ENCODE data around the gene DDX17. TPM values are rescaled to one million over a fixed set of nuclear protein-coding genes. Genes with fewer than 3 reads are reported as not detected.

DDX17 gene
- total RNA-seq, 2 donors from 2014 or later, result 663 to 682 TPM

DNA sequence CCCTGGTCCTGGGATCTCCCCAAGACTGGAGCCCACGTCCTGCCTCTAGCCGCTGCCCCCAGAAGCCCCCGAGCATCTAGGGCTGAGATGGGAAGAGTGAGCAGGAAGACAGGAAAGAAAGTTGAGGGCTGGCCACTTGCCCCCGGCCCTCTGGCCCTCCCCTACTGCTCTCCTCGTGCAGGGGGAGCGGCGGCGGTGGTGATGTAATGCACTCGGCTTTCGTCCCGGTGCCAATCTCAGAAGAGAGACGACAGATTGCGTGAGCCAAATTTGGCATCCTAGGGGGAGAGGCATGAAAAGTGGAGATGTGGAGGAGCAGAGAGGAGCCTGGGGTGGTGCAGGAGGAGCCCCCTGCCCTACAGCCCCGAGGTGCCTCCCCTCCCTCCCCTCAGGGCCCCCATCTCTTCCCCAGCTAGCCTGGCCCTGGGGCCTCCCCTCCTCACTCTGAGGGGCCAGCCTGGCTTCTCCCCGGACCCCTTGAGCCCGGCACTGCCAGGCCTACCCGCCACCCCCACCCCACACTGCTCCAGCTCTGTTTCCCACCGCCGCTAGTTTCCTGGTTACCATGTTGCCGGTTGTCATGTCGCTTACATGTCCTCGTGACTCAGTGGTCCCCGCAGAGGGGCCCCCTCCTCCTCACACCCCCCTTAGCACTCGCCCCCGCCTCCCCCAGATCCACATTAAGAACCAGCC, 53.6 kb downstream of the DDX17 start:
- ATAC-seq (ENCODE audit: insufficient number of reproducible peaks, low FRiP score, low read depth) (peak; percentile 61), DNase-seq (ENCODE audit: low spot score) (no peak)
- H3K27me3 ChIP-seq (replicated peaks; ENCODE audit: insufficient read depth), result peaks cover 6% of the 10 kb centered on the region

DNA sequence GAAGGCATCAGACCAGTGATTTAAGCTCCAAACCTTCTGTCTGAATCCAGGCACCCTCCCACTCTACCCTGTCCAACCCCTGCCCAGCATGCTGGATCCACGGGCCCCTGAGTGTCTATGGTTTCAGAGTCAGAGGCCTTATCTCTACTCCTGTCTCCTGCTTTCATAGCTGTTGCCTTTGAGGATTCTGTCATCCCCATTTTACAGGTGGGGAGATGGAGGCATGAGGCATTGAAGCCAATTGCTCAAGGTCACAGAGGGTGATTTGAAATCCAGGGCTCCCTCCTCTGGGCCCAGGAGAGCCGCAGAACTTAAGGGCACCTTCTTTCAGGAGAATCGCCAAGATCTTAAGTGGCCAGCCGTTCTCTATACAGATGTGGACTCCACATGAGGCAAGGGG, 54.2 kb downstream of the DDX17 start:
- no peak overlapping the region for H3K4me3 ChIP-seq
- TF ChIP-seq, protein P1, sequence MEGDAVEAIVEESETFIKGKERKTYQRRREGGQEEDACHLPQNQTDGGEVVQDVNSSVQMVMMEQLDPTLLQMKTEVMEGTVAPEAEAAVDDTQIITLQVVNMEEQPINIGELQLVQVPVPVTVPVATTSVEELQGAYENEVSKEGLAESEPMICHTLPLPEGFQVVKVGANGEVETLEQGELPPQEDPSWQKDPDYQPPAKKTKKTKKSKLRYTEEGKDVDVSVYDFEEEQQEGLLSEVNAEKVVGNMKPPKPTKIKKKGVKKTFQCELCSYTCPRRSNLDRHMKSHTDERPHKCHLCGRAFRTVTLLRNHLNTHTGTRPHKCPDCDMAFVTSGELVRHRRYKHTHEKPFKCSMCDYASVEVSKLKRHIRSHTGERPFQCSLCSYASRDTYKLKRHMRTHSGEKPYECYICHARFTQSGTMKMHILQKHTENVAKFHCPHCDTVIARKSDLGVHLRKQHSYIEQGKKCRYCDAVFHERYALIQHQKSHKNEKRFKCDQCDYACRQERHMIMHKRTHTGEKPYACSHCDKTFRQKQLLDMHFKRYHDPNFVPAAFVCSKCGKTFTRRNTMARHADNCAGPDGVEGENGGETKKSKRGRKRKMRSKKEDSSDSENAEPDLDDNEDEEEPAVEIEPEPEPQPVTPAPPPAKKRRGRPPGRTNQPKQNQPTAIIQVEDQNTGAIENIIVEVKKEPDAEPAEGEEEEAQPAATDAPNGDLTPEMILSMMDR (IDR thresholded peaks at IDR 0.05), result no peak
- ATAC-seq (ENCODE audit: insufficient number of reproducible peaks, low FRiP score, low read depth) (no peak), DNase-seq (ENCODE audit: low spot score) (no peak)
- no peaks in the 10 kb centered on the region for H3K9me3 ChIP-seq
- H3K27me3 ChIP-seq (replicated peaks; ENCODE audit: insufficient read depth), result peaks cover 6% of the 10 kb centered on the region
- peaks cover 5 to 25% of the 10 kb centered on the region in 2 donors for H3K4me1 ChIP-seq (ENCODE audit: control insufficient read depth in 1 of 2, low read depth in 2 of 2)
- H3K36me3 ChIP-seq, result no peaks in the 10 kb centered on the region
- H3K27ac ChIP-seq, result no peak overlapping the region

More for the DNA sequence above, 53.6 kb downstream of the DDX17 start:
- TF ChIP-seq, protein P1 (IDR thresholded peaks at IDR 0.05), result no peak
- no peaks in the 10 kb centered on the region for H3K36me3 ChIP-seq
- no peak overlapping the region for H3K27ac ChIP-seq
- H3K9me3 ChIP-seq, result no peaks in the 10 kb centered on the region
- H3K4me1 ChIP-seq (ENCODE audit: control insufficient read depth in 1 of 2, low read depth in 2 of 2), result peaks cover 5 to 25% of the 10 kb centered on the region in 2 donors
- no peak overlapping the region for H3K4me3 ChIP-seq

DNA sequence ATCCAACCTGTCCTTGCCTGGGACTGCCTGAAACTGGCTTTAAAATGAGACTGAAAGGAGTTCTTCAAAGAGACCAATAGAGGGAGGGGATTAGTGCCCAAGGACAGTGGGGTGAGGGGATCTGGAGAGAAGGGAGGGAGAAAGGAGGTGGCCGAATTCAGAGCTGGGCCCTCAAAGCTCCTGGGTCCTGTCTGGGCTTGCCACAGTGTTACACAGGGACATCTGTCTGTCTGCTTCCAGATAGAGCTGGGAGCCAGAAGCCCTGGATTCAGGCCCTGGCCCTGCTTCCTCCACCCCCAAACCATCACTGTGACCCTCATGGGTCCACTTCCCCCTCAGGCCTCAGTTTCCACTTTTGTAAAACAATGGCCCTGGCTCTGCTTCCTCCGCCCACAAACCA, 54.7 kb downstream of the DDX17 start:
- no peak overlapping the region for H3K4me3 ChIP-seq
- no peak for DNase-seq (ENCODE audit: low spot score)
- peaks cover 5 to 25% of the 10 kb centered on the region in 2 donors for H3K4me1 ChIP-seq (ENCODE audit: control insufficient read depth in 1 of 2, low read depth in 2 of 2)
- no peaks in the 10 kb centered on the region for H3K36me3 ChIP-seq
- TF ChIP-seq, protein P1 (IDR thresholded peaks at IDR 0.05), result no peak
- H3K27me3 ChIP-seq (replicated peaks; ENCODE audit: insufficient read depth), result peaks cover 6% of the 10 kb centered on the region
- no peak overlapping the region for H3K27ac ChIP-seq
- no peak for ATAC-seq (ENCODE audit: insufficient number of reproducible peaks, low FRiP score, low read depth)
- H3K9me3 ChIP-seq, result no peaks in the 10 kb centered on the region

DNA sequence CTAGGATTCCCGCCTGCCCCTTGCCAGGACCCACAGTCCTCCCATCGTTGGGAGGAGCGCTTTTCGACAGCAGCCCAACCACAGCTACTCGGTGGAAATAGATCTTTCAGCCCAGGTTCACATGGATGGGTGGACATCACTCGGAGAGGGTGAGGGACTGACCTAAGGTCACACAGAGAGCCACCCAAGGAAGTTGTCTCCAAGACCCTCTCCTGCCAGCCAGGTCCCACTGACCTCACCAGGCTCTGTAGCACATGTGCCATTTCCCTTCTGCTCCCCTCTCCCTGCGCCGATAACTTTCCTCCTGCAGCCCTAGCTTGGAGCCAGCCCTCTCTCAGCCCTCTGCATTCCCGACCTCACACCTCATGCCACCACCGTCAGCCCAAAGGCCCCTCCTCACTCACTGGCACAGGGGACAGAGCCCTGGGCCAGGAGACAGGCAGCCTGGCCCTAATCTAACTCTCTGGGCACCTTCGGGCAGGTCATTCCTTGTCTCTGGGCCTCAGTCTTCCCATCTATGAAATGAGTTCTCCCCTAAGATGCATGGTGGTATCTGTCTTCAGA, 55.8 kb downstream of the DDX17 start:
- no peaks in the 10 kb centered on the region for H3K36me3 ChIP-seq
- H3K27me3 ChIP-seq (replicated peaks; ENCODE audit: insufficient read depth), result peaks cover 6% of the 10 kb centered on the region
- peaks cover 5 to 21% of the 10 kb centered on the region in 2 donors for H3K4me1 ChIP-seq (ENCODE audit: control insufficient read depth in 1 of 2, low read depth in 2 of 2)
- H3K9me3 ChIP-seq, result no peaks in the 10 kb centered on the region
- DNase-seq (ENCODE audit: low spot score), result no peak
- ATAC-seq (ENCODE audit: insufficient number of reproducible peaks, low FRiP score, low read depth), result no peak
- H3K27ac ChIP-seq, result no peak overlapping the region
- TF ChIP-seq, protein P1 (IDR thresholded peaks at IDR 0.05), result no peak
- no peak overlapping the region for H3K4me3 ChIP-seq

DNA sequence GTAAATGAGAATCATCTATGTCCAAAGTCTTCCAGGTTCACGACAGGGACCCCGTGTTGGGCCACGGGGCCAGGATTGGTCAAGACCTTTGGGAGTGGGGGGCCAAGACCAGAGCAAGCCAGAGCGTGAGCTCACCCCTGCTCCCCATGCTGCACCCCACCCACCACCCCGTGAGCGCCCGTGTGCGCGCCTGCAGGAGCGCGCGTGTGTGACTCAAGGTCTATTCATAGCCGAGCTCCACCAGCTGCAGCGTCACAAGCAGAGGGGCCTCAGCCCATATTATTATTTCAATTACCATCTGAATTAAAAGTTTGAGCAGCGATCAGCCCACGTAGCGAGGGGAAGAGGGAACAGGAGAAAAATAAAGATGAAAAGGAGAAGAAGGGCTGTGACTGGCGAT, 56.3 kb downstream of the DDX17 start:
- H3K36me3 ChIP-seq, result no peaks in the 10 kb centered on the region
- no peak overlapping the region for H3K27ac ChIP-seq
- peaks cover 5 to 21% of the 10 kb centered on the region in 2 donors for H3K4me1 ChIP-seq (ENCODE audit: control insufficient read depth in 1 of 2, low read depth in 2 of 2)
- DNase-seq (ENCODE audit: low spot score) (no peak), ATAC-seq (ENCODE audit: insufficient number of reproducible peaks, low FRiP score, low read depth) (no peak)
- peaks cover 6% of the 10 kb centered on the region for H3K27me3 ChIP-seq (replicated peaks; ENCODE audit: insufficient read depth)
- H3K9me3 ChIP-seq, result no peaks in the 10 kb centered on the region
- H3K4me3 ChIP-seq, result no peak overlapping the region
- TF ChIP-seq, protein P1 (IDR thresholded peaks at IDR 0.05), result no peak

All from thoracic aorta (tissue), 2 donors.